Superior temporal gyrus (tissue), 1 donor: ENCODE data around the gene KLHL40.

ENCODE experiments used
- DNase-seq: peaks from one replicate; pipeline ENCODE4 v3.0.0-alpha.2; 2016; ENCODE audit errors: extremely low spot score

KLHL40 gene

GRCh38 chr3:42685363-42685881, at the start of gene KLHL40:
Gene KLHL40 (plus strand): TSS chr3:42685537. CDS start chr3:42685619, 82 bp downstream.
- DNase-seq, result no peak

GRCh38 chr3:42637001-42637400, 48.3 kb upstream of the KLHL40 start:
- DNase-seq, result no peak

- DNase-seq, result no peak
Observed at GRCh38 chr3:42638339-42638842, 46.9 kb upstream of the KLHL40 start.

- no peak for DNase-seq
Observed at GRCh38 chr3:42639192-42639591, 46.1 kb upstream of the KLHL40 start.

GRCh38 chr3:42640129-42640528, 45.2 kb upstream of the KLHL40 start:
- DNase-seq, result no peak

GRCh38 chr3:42640771-42641370, 44.5 kb upstream of the KLHL40 start:
- DNase-seq, result no peak

- DNase-seq, result no peak
Observed at GRCh38 chr3:42647821-42648459, 37.4 kb upstream of the KLHL40 start.

GRCh38 chr3:42649006-42649405, 36.3 kb upstream of the KLHL40 start:
- DNase-seq, result no peak

GRCh38 chr3:42649783-42650182, 35.6 kb upstream of the KLHL40 start:
- DNase-seq, result no peak

GRCh38 chr3:42651248-42652091, 33.9 kb upstream of the KLHL40 start:
- no peak for DNase-seq

GRCh38 chr3:42652251-42652610, 33.1 kb upstream of the KLHL40 start:
- DNase-seq, result no peak

GRCh38 chr3:42652611-42653302, 32.6 kb upstream of the KLHL40 start:
- no peak for DNase-seq

GRCh38 chr3:42653303-42653559, 32.1 kb upstream of the KLHL40 start:
- no peak for DNase-seq

- no peak for DNase-seq
Observed at GRCh38 chr3:42653560-42654330, 31.6 kb upstream of the KLHL40 start, which contains the start of gene ZBTB47. Gene ZBTB47 (plus strand): TSS chr3:42653697. CDS start chr3:42658356, 4,659 bp downstream.

- peak; percentile 77 for DNase-seq
Observed at GRCh38 chr3:42654331-42655201, 30.8 kb upstream of the KLHL40 start.

GRCh38 chr3:42655331-42655888, 29.9 kb upstream of the KLHL40 start:
- DNase-seq, result no peak

GRCh38 chr3:42655980-42656679, 29.2 kb upstream of the KLHL40 start:
- DNase-seq, result no peak

GRCh38 chr3:42656680-42657610, 28.4 kb upstream of the KLHL40 start:
- no peak for DNase-seq
